HL-60/S4 treated with phorbol 12-myristate 13-acetate at 8.2 ng/mL for 4 days and 3 days (cell line): ENCODE data around the gene KLRF2.

Source experiments
- in situ Hi-C: fragments of 300-500 bp; cut with MboI; formaldehyde crosslinking; loops from 2 replicates; pipeline ENCODE4 v1.15.0; 2022; ENCODE audit warnings: low sequenced_read_pairs

Gene KLRF2

DNA sequence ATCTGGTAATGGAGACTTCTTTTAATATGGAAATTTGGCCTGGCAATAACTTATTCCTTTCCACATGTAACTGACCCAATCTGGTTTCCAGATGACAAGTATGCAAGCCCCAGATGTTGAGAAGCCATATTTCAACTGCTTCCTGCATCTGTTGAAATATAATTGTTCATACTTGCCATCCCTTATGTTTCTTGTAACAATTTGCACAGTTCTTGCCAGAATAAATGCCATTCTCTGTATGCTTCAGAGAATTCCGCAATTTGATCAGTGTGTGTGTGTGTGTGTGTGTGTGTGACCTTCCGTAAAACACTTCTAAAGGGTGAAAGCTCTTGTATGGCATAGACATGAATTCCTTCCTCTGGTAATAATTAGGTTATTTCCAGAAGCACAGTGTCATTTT lies 52.7 kb downstream of the KLRF2 start:
- in situ Hi-C loops = no loop called here

DNA sequence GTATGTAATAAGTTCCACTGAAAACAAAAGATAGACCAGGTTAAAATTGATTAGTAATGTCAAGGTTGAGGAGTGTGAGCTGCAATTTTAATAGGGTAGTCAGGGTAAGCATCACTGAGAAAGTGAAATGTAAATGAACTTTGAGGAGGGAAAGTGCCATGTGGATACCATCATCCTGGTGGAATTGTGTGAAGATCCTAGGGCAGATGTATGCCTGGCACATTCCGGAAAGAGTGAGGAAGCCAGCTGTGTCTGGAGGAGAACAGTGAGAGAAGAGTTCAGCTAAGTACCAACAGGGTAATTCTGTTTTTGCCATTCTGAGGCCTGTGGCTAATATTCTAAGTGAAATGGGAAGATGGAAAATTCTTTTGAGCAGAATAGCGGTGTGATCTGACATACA lies 53.7 kb downstream of the KLRF2 start:
- in situ Hi-C loops = no loop called here

DNA sequence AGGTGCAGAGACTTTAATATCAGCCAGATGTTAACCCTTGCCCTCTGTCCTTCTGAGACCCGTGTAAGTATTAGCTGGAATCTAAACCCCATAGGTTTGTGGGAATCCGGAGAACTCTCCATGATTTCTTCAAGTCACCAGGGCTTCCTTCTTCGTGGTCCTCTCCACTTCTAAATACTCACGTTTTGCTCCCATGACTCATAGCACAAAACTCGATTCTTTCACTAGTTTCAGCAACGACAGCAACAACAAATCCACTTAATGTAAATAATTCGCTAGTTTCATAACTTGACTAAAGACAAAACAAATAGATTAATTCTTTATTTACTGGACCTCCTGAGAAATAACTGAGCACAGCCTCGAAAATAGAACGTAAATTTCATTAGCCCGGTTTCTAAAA lies 55.3 kb downstream of the KLRF2 start:
- in situ Hi-C loops = no loop called here

DNA sequence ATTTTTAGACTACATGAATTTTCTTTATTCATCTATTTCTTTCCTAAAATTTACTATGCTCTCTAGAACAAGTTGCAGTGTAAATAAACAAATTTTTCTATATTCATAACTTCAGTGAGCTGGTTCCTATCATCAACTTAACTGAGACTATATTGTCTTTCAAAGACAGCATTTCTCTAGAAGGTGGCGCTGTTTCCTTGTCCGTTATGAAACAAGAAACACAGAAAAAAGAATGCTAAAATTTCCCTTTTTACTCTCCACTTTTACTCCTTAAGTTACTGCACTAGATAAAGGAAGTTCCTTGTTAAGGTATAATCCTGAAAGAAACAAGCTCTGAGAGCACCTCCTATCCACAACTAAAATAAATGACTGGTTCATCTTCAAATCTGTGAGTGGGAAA lies 59.1 kb downstream of the KLRF2 start:
- in situ Hi-C loops = no loop called here

DNA sequence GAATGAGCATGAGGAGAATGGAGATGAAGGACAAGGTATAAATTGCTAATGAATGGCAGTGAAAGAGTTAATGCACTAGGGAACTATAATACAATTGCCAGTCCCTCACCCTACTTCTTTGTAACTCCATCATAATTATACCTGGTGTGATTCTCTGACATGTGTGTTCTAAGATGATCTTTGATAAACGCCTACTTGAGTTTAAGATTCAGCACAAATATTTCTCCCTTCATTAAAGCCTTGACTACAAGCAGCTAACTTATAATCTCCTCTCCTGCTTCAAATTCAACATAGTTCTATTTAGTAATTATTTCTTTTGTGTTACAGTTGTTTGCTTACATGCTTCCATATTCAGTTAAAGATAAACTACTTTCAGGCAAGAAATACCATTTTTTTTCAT lies 60.5 kb downstream of the KLRF2 start:
- in situ Hi-C loops = no loop called here

DNA sequence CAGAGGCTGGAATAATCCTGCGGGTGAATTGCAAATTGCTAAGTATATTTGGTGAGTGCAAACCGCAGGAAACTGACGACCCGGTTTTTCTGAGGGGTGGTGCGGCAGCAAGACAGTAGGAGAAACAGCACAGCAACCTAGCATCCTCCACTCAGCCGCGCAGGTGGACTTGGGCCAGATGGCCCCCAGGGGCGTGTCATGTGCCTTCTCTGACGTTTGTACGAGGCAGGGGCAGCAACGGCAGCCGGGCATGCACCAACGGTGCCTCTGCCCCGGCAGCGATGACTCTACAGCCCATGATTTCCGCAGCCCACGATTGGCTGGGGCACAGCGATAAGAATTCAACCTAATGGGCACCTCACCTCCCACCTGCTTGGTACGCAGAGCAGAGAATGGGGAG lies 62.0 kb downstream of the KLRF2 start:
- in situ Hi-C loops = no loop called here

DNA sequence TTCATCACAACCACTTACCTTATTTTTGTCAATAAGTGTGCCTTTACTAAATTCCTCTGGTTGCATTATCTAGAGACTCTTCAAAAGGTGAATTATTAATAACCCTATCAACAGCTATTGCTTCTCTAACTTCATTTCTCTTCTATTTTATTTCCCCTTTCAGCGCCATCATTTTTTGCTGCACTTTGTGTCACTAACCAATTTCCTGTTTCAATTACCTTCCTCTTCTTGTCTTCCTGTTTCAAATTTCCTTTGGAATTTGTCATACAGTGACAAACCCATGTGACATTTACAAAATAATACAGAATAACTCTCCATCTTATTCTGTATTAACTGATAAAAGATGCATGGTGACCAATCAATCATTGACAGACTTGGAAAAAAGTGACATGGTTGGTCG lies 63.1 kb downstream of the KLRF2 start:
- in situ Hi-C loops = no loop called here
